Measurements from ENCODE around the gene OTUD4.

DNA sequence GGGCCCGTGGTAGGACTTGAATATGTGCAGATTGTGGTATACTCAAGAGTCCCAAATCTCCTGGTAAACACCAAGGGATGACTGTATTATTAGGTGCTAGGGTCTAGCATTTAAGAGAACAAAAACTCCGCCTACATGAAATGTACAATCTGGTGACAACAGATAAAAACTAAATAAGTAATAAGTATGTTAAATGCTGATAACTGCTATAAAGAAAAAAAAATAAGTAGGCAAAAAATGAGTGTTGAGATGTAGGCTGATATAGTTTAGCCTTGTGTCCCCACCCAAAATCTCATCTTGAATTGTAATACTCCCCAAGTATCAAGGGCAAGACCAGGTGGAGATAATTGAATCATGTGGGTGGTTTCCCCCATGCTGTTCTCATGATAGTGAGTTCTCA lies 23.4 kb downstream of the OTUD4 start:
- TF ChIP-seq POLR2A (IDR thresholded peaks at IDR 0.05), result no peak
- no peak for TF ChIP-seq EP300 (IDR thresholded peaks at IDR 0.05)
- TF ChIP-seq, protein P1, sequence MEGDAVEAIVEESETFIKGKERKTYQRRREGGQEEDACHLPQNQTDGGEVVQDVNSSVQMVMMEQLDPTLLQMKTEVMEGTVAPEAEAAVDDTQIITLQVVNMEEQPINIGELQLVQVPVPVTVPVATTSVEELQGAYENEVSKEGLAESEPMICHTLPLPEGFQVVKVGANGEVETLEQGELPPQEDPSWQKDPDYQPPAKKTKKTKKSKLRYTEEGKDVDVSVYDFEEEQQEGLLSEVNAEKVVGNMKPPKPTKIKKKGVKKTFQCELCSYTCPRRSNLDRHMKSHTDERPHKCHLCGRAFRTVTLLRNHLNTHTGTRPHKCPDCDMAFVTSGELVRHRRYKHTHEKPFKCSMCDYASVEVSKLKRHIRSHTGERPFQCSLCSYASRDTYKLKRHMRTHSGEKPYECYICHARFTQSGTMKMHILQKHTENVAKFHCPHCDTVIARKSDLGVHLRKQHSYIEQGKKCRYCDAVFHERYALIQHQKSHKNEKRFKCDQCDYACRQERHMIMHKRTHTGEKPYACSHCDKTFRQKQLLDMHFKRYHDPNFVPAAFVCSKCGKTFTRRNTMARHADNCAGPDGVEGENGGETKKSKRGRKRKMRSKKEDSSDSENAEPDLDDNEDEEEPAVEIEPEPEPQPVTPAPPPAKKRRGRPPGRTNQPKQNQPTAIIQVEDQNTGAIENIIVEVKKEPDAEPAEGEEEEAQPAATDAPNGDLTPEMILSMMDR (IDR thresholded peaks at IDR 0.05), result no peak
- TF ChIP-seq POLR2AphosphoS5 (IDR thresholded peaks at IDR 0.05), result no peak

Measured in suprapubic skin (tissue), 4 donors.